ENCODE results near the gene MRGPRF.

Gene MRGPRF

GRCh38 chr11:69018924-69019323, 5.9 kb upstream of the MRGPRF start:
- no peak for DNase-seq

DNA sequence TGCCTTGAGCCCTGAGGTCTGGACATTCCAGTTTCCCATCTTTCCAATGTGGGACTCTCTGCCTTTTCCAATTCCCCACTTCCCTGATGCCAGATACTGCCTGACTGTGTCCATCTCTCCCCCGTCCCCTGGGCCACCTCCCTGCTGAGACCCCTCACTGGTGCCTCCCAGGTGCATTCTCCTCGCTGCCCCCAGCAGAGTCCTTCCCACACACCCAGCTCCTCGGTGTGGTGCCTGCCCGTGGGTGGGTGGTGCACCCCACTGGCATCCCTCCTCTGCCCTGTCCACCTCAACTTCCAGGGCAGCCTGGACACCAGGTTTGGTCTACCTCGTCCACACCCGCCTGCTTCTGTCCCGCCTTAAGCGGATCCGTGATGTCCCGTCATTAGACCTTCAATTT, 4.9 kb upstream of the MRGPRF start:
- no peak for DNase-seq

DNA sequence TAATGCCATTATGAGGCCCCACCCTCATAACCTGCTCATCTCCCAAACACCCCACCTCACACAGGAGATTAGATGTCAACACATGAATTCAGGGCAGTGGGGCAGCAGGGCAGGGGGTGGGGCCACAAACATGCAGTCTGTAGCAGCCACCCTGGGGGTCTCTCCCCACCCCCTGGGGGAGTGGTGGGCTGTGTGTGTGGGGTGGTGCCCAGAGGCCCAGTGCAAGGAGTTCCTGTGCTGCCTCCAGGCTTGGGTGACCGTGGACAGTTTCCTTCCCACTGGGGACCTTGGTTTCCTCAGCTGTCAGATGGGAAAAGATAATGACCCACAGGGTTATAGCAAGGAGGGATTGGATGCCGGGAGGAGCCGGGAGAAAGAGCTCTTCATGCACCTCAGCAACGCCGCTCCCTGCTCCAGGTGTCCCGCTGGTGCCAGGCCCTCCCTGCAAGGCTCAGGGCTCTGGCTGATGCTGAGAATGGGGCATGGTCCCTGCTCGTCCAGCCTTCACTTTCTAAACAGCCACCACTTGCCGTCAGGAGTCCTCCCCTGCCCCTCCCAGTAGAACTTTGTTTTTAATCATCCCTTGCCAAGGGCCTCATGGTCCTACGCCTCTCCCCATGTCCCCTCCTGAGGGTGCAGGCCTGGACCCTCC, 2.0 kb upstream of the MRGPRF start:
- no peak for DNase-seq

DNA sequence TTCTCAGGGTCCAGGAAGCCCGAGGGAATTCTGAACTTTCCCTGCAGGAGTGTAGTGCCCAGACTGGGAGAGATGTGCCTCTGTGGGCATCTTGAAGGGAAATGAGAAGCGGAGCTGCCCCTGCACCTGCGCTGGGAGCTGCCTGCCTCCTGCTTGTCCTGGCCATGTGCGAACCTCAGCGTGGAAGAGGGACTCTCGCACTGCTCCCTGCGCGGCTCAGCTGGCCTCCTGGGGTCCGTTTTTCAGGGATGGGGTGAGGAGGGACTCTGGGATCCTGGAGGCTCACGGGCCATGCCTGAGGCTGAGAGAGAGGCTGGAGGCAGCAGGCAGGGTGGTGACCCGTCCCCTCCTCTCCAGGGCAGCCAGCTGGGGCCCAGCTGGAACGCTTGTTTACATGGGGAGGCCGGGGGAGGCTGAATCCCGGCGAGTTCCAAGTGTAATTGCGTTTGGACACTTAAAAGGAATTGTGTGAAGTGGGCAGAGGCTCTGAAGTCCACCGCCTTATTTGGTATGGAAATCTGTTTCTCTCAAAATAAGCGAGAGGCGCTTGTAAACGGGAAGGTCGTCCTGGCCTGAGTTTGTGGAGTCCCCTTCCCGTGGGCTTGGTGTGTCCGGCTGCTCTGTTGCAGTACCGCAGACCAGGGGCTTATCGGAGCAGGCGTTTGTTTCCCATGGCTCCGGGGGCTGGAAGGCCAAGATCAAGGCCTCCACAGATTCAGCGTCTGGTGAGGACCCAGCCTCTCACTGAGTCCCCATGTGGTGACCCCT, 1.2 kb upstream of the MRGPRF start:
- no peak for DNase-seq

GRCh38 chr11:69012092-69013008, 696 bp downstream of the MRGPRF start:
- no peak for DNase-seq

DNA sequence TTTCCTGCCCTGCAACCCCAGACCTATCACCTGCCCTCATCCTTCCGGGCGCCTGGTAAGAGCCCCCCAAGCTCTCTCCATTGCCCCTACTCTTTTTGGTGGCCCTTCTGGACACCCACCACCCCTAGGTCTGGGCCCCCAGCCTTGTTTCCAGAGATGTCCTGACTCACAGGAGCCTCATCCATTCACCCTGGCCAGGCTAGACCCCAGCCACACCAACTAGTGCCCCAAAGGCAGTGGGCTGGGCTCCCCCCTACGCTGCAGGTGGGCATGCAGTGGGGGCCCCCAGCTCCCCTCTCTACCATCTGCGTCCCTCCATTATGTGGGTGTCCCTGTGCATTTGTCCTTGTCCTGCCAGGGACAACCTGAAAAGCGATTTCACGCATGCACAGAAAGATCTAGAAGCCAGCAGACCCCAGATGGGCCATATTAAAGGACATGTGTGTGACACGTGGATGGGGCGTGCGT, 1.4 kb downstream of the MRGPRF start:
- no peak for DNase-seq

DNA sequence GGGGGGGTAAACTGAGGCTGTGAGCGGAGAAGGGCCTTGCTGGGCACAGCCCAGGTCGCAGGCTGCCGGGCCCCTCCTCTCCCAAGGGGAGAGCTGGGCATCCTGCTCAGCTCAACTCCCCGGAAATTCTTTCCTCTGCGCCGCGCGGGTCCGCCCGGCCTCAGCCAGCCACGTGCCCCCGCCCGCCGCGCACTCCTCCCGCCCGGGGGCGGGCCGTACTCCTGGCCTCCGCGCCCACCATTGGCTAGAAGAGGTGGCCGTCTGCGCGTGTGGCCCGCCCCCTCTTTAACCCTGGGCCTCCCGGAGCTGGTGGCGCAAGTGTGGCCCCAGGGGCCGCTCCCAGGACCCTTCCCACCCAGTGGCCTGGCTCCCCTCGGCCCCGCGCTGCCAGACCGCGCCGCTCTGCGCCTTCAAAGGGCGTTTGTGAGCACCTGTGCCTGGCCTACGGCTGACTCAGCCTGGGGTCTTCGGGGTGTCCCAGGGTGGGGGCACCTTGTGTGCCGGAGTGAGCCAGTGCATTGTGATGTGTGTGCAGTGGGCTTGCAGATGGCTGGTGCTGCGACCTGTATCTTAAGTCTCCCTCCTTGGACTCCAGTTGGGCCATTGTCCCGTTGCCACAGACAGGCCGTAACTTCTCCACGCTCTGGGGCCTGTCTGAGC, 2.0 kb downstream of the MRGPRF start:
- DNase-seq: peak; percentile 72

- no peak for DNase-seq
These were observed 2.6 kb downstream of the MRGPRF start for GRCh38 chr11:69010361-69010891.

DNA sequence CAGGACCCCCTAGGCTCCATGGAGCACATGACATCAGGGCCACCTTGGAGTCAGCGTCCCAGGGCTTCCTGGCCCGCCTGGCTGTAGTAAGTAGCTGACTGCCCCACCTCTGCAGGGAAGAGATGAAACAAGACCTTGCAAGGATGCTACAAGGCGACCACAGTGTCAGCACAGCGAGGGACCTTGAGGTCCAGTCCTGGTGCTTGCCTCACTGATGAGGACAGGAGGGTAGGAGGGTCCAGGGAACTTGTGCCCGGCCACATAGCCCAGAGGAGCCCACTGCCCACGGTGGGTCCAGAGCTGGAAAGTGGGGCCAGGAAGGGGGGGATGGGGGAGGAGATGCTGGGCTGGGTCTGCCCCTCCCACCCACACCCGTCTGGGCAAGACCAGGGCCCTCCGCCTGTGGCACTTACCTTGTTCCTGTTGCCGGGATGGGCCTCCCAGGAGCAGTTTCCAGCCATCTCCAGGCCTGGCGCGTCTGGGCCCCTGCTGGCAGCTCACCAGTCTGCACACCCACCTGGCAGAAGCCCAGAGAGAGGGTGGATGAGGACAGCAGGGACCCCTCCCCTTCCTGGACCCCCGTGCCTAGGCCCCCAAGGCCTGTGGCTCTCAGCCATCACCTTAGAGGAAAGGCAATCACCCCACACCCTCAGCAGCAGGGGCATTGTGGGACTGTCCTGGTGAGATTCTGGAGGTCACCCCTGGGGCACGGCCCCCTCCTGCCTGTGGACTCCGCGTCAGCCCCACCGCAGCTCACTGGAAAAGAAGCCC, 3.4 kb downstream of the MRGPRF start:
- no peak for DNase-seq

- DNase-seq: no peak
These were observed 4.2 kb downstream of the MRGPRF start for GRCh38 chr11:69008737-69009440.

DNA sequence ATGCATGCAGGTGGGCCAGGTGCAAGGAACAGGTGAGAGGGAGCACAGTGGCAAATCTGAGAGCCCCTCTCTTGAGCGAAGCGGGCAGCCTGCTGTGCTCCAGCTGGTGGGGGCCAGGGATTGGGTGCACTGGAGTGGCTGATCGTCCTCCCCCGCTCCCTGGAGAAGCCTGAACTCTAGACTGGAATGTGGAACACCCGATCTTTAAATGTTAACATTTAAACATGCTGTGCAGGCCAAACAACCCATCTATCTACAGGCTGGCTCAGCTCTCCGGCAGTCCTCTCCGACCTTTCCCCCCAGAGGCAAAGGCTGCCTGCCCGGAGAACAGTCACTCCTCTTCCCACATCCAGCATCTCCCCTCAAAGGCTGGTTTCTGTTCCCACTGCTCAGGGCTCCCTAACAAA, 5.1 kb downstream of the MRGPRF start:
- no peak for DNase-seq

GRCh38 chr11:69006816-69007215, 6.2 kb downstream of the MRGPRF start:
- DNase-seq: no peak

DNA sequence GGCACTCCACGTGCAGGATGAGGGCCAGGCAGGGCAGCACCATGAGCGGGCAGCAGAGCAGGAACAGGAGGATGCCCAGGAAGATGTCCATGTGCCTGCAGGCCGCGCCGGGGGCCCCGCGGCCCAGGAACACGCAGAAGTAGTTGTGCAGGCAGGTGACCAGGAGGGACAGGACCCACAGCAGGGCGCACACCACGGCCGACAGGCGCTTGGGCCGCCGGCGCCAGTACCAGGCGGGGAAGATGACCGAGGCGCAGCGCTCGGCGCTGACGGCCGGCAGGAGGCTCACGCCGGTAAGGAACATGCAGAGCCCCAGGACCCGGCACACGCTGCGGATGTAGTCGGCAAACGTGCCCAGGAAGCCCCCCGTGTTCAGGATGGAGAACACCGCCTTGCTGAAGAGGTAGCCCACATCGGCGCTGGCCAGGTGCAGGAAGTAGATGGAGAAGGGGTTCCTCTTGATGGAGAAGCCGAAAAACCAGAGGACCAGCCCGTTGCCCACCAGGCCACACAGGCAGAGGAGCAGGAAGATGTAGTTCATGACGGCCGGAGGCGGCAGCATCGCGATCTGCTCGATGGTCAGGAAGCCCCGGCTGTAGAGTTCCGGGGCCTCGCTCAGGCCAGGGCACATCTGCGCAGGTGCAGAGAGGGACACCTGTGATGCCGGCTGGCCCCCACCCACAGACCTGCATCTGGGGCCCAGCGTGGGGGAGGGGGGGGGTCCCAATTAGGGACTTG, 7.2 kb downstream of the MRGPRF start:
- no peak for DNase-seq

DNA sequence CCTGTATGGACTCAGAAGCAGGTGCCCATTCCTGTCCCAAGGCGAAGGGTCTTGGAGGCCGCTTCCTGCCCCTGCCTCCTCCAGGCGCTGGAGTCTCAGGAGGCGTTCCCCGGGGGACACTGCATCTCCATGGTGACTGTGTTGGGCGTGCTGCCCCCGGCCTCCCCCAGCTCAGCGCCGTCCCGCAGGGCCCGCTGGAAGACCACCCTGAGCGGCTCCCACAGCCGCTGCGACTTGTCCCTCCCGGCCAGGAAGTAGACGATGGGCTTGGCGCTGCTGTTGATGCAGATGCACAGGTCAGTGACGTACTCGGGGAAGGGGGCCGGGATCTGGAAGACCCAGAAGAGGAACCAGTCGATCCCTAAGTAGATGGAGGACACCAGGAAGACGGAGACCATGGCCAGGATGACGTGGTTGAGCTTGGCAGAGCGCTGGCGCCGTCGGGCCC, 7.8 kb downstream of the MRGPRF start:
- DNase-seq: no peak

DNA sequence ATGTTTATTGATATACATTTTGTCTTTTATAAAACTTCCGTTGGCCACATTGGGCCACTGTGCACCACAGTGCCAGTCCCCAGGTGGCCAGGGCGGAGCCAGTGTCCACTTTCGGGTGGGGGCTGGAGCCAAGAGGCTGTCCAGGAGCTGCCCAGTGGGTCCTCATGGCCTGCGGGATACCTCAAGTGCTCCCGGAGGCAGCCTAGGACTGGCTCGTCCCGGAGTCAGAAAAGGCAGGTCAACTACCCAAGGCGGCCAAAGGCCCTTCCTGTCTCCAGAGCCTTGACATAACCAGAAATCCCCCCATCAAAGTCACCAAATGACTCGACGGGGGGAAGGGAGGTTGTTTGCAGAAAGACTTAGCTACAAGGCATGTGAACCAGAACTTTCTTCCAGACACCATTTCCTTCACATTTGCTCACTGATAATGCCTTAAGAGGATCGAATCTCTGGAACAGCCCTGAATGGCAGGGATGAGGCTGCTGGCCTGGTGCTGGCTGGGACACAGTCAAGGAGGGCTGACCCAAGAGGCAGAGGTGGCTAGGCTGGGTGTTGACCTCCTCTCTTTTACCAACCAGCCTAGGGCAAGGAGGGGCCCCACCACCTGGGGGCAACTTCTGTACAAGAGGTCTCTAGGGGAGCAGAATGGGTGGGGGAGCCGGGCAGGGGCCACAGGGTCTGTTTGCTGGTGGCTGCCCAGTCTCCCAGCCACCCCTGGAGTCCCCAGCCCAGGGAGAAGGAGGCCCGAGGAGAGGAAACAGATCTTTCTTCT, 8.4 kb downstream of the MRGPRF start:
- DNase-seq: no peak

DNA sequence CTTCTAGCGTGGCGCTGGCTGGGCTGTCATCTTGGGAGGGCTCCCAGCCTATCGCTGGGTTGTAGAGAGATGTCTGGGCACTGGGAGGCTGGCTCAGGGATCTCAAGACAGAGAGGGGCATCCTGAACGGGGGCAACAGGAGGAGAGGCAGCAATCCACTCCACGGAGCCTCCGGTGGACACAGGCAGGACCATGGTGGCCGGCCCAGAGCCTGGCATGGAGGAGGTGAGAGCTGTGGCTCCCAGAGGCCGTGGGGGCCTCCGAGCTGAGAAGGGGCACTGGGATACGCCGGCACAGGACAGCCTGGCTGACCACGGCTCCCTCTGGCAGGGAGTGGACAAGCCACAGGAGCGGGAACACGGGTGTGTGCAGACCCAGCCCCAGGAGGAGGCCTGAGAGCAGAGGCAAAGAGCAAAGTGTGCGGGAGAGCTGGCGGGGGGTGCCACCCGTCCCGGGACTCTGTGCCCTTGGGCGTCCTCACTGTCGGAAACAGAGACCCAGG, 9.1 kb downstream of the MRGPRF start:
- no peak for DNase-seq

- DNase-seq: no peak
These were observed 9.7 kb downstream of the MRGPRF start for GRCh38 chr11:69003301-69003865.

DNA sequence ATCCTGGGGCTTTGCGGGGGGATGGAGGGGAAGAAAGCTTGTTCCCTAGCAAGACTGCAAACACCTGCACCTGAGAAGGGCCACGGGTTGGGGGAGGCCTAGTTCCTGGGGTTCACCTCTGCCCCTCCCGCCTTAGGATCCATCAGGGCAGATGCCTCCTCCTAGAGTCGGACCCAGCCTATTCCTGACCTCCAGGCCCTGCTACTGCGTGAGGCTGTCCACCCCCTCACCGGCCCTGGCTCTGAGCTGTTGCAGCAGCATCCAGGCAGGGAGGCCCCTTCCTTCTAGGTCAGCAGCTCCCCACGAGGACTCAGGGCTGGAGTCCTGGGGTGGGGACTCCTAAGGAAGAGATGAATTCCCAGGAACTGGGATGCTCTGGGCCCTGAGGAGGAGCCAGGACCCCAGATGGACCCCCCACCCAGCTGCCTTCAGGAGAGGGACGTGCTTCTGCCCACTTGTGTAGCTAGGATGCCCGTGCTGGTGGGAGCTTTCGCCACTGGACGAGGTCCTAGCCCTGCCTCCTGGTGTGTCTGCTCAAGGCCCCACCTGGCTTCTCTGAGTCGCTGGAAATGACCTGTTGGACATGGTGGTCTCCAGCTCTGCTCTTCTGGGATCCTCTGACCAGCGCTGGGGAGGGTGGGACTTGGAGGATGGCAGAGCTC, 10.3 kb downstream of the MRGPRF start:
- no peak for DNase-seq
